Trophoblast cell (in vitro differentiated cells and primary cell): ENCODE measurements around the gene CHRM2.

Experiments
- DNase-seq, 2 donors: peaks; one replicate each; pipeline ENCODE4 v3.0.0-alpha.2; 2016
- H2AFZ ChIP-seq: 2 replicates; pipeline ENCODE4 v1.6.1; 2013; ENCODE audit warnings: low read length, moderate library complexity, mild to moderate bottlenecking; ENCODE audit not compliant: insufficient read depth, poor library complexity
- H2AK5ac ChIP-seq: 2 replicates; pipeline ENCODE4 v1.6.1; 2013; ENCODE audit warnings: mild to moderate bottlenecking, low read length
- H2BK120ac ChIP-seq: 2 replicates; pipeline ENCODE4 v1.6.1; 2013; ENCODE audit warnings: low read length, mild to moderate bottlenecking, moderate library complexity; ENCODE audit not compliant: insufficient read depth, poor library complexity
- H2BK12ac ChIP-seq: 2 replicates; pipeline ENCODE4 v1.6.1; 2013; ENCODE audit warnings: mild to moderate bottlenecking, low read length, moderate library complexity
- H2BK5ac ChIP-seq: 2 replicates; pipeline ENCODE4 v1.6.1; 2013; ENCODE audit warnings: low read length, low read depth, moderate library complexity, mild to moderate bottlenecking; ENCODE audit not compliant: poor library complexity
- H3K14ac ChIP-seq: 2 replicates; pipeline ENCODE4 v1.6.1; 2013; ENCODE audit warnings: mild to moderate bottlenecking, low read length
- H3K18ac ChIP-seq: 2 replicates; pipeline ENCODE4 v1.6.1; 2013; ENCODE audit warnings: mild to moderate bottlenecking, low read length
- H3K23ac ChIP-seq: 2 replicates; pipeline ENCODE4 v1.6.1; 2013; ENCODE audit warnings: low read length
- H3K27ac ChIP-seq: 2 replicates; pipeline ENCODE4 v1.5.1; 2013; ENCODE audit warnings: low read depth, mild to moderate bottlenecking, inconsistent platforms, low read length, moderate library complexity
- H3K27me3 ChIP-seq: 2 replicates; pipeline ENCODE4 v1.6.1; 2013; ENCODE audit warnings: inconsistent platforms, mild to moderate bottlenecking, low read length, moderate library complexity; ENCODE audit not compliant: insufficient read depth
- H3K36me3 ChIP-seq, 2 experiments: 1 replicate in 1 of 2; 2 replicates in 1 of 2; pipeline ENCODE4 v1.6.1; 2013; ENCODE audit warnings: low read length in 2 of 2, mild to moderate bottlenecking in 2 of 2, moderate library complexity in 1 of 2; ENCODE audit not compliant: insufficient read depth in 2 of 2, control insufficient read depth in 1 of 2
- H3K4ac ChIP-seq: 2 replicates; pipeline ENCODE4 v1.6.1; 2013; ENCODE audit warnings: low read depth, mild to moderate bottlenecking, low read length, moderate library complexity
- H3K4me1 ChIP-seq, 2 experiments: 1 replicate in 1 of 2; 2 replicates in 1 of 2; pipeline ENCODE4 v1.6.1; 2013; ENCODE audit warnings: low read length in 2 of 2, mild to moderate bottlenecking in 2 of 2, moderate library complexity in 1 of 2; ENCODE audit not compliant: insufficient read depth in 2 of 2, control insufficient read depth in 1 of 2
- H3K4me2 ChIP-seq: 2 replicates; pipeline ENCODE4 v1.6.1; 2013; ENCODE audit warnings: inconsistent platforms, mild to moderate bottlenecking, low read length, moderate library complexity
- H3K4me3 ChIP-seq: 2 replicates; pipeline ENCODE4 v1.5.1; 2013; ENCODE audit warnings: mild to moderate bottlenecking, low read depth, low read length, inconsistent platforms
- H3K79me1 ChIP-seq: one replicate; pipeline ENCODE4 v1.6.1; 2013; ENCODE audit warnings: low read length
- H3K79me2 ChIP-seq: 2 replicates; pipeline ENCODE4 v1.6.1; 2013; ENCODE audit warnings: low read length, mild to moderate bottlenecking; ENCODE audit not compliant: control insufficient read depth, insufficient read depth, poor library complexity
- H3K9ac ChIP-seq: 2 replicates; pipeline ENCODE4 v1.6.1; 2013; ENCODE audit warnings: mild to moderate bottlenecking, low read length
- H3K9me3 ChIP-seq: 2 replicates; pipeline ENCODE4 v1.6.1; 2013; ENCODE audit warnings: low read depth, mild to moderate bottlenecking, control low read depth, inconsistent platforms, low read length; ENCODE audit not compliant: insufficient read depth
- H4K12ac ChIP-seq: 2 replicates; pipeline ENCODE4 v1.6.1; 2013; ENCODE audit warnings: low read depth, mild to moderate bottlenecking, low read length, moderate library complexity
- H4K8ac ChIP-seq: 2 replicates; pipeline ENCODE4 v1.6.1; 2013; ENCODE audit warnings: low read depth, mild to moderate bottlenecking, low read length, moderate library complexity
- H4K91ac ChIP-seq: one replicate; pipeline ENCODE4 v1.6.1; 2013; ENCODE audit warnings: low read depth, mild to moderate bottlenecking, low read length, moderate library complexity
- WGBS: extraction: QIAGEN DNeasy Blood & Tissue Kit; methylation state at CpG from one replicate; pipeline ENCODE4 v1.1.7; 2013; ENCODE audit warnings: missing lambda C conversion rate; ENCODE audit not compliant: insufficient read length, insufficient coverage; ENCODE audit errors: extremely low coverage; 5-methylcytosine and 5-hydroxymethylcytosine counted together

The CHRM2 gene

DNA sequence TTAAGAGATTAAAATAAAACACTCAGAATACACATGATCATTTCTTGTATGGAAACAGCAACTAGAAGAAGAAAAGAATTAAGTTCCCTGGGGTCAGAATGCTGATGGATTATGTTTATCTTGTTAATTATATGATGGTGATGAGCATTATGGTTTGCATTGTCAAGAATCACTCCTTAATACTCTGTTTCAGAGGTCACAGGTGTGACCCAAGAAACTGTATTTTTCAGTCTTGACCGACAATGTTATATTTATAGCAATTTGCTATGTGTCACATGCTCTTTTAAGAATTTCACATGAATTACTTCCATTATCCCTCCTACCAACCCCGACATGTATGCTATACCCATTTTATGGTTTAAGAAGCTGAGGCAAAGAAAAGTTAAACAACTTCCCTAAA, 2.7 kb upstream of the CHRM2 start:
- no peaks in the 10 kb centered on the region for H3K79me1 ChIP-seq

GRCh38 chr7:136869001-136869961, 829 bp downstream of the CHRM2 start:
- no peak overlapping the region for H2AFZ ChIP-seq
- H2BK12ac ChIP-seq = no peak overlapping the region
- no peak overlapping the region for H4K12ac ChIP-seq
- peaks cover 3 to 12% of the 10 kb centered on the region in 2 experiments for H3K4me1 ChIP-seq
- H3K79me2 ChIP-seq = no peaks in the 10 kb centered on the region
- H3K23ac ChIP-seq = no peak overlapping the region
- no peaks in the 10 kb centered on the region for H3K36me3 ChIP-seq
- WGBS = no CpG with 5 or more reads among the region's 65 CpGs
- no peak overlapping the region for H3K18ac ChIP-seq
- H3K14ac ChIP-seq = no peak overlapping the region
- H2AK5ac ChIP-seq = no peak overlapping the region
- H3K4me2 ChIP-seq = peak overlapping the region; percentile 65
- H3K9ac ChIP-seq = no peak overlapping the region
- H2BK5ac ChIP-seq = no peak overlapping the region
- H3K27ac ChIP-seq = no peak overlapping the region
- H4K8ac ChIP-seq = no peak overlapping the region
- no peak overlapping the region for H3K4me3 ChIP-seq
- H4K91ac ChIP-seq = no peak overlapping the region
- DNase-seq = no peak
- H3K9me3 ChIP-seq = peaks cover 3% of the 10 kb centered on the region
- no peak overlapping the region for H3K4ac ChIP-seq
- no peak overlapping the region for H2BK120ac ChIP-seq
- H3K79me1 ChIP-seq = no peaks in the 10 kb centered on the region
- H3K27me3 ChIP-seq = peaks cover 49% of the 10 kb centered on the region

More for the DNA sequence above, 2.7 kb upstream of the CHRM2 start:
- Histone ChIP-seq H2BK12ac (no peak overlapping the region), H3K4ac (no peak overlapping the region), H2BK5ac (no peak overlapping the region), H4K12ac (no peak overlapping the region), H4K8ac (no peak overlapping the region), H3K9me3 (peaks cover 3% of the 10 kb centered on the region), H3K14ac (no peak overlapping the region), H3K18ac (no peak overlapping the region), H3K79me2 (no peaks in the 10 kb centered on the region), H4K91ac (no peak overlapping the region), H3K36me3 (no peaks in the 10 kb centered on the region), H2AFZ (no peak overlapping the region), H2BK120ac (no peak overlapping the region), H3K4me2 (no peak overlapping the region), H3K27me3 (peaks cover 27% of the 10 kb centered on the region), H3K23ac (no peak overlapping the region), H3K27ac (no peak overlapping the region), H2AK5ac (no peak overlapping the region), H3K9ac (no peak overlapping the region), H3K4me3 (no peak overlapping the region), H3K4me1 (peaks cover under 1 to 7% of the 10 kb centered on the region in 2 experiments)
- no peak for DNase-seq
- WGBS = no CpG with 5 or more reads among the region's 2 CpGs

DNA sequence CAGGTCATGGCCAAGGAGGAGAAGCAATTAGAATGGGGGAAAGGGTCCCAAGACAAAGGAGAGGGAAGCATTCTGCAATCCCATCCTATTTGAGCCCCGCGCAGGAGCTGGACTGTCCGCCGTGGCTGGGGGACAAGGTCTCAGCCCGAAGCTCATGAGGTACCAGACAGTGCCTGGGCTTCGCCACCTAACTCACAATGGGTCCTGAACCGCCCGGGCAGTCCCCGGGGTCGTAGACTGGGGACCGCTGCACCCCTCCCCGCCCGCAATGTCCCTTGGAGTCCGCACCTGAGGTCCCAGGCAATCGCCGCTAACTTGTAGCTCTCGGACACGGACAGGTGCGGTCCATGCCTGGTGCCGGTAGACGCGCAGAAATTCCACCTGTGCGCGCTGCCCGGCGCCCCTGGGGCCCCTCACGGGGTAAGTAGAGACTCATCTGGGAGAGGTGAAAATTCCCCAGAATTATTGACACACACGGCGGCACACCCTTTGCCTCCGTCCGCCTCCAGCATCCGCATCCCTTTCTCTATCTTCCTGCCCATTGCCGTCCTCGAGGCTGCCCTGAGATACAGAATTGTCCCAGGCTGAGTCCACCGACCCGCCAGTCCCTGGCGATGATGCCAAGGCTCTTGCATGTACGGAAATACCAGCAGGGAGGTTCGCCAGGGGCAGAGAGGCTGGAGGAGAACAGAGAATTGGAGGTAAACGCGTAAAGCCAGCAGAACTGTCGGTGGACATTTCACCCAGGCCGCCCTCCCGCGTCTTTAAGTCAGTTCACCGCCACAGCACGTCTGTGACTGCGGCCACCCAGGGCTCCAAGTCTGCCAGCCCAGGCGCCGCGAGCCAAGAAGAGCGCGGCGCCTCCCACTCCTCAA, 1.8 kb downstream of the CHRM2 start:
- Histone ChIP-seq H3K36me3 (no peaks in the 10 kb centered on the region), H3K9ac (no peak overlapping the region), H3K4me1 (peaks cover 3 to 12% of the 10 kb centered on the region in 2 experiments), H3K14ac (no peak overlapping the region), H3K27me3 (peaks cover 49% of the 10 kb centered on the region), H4K8ac (no peak overlapping the region), H3K4me2 (peak overlapping the region; percentile 55), H4K12ac (no peak overlapping the region), H3K79me1 (no peaks in the 10 kb centered on the region), H3K18ac (no peak overlapping the region), H3K4ac (no peak overlapping the region), H3K23ac (no peak overlapping the region), H3K9me3 (peaks cover 3% of the 10 kb centered on the region), H2AK5ac (no peak overlapping the region), H3K4me3 (no peak overlapping the region), H3K27ac (no peak overlapping the region), H4K91ac (no peak overlapping the region), H3K79me2 (no peaks in the 10 kb centered on the region), H2BK5ac (no peak overlapping the region), H2BK12ac (no peak overlapping the region), H2AFZ (no peak overlapping the region), H2BK120ac (no peak overlapping the region)
- no peak for DNase-seq
- WGBS = no CpG with 5 or more reads among the region's 54 CpGs

DNA sequence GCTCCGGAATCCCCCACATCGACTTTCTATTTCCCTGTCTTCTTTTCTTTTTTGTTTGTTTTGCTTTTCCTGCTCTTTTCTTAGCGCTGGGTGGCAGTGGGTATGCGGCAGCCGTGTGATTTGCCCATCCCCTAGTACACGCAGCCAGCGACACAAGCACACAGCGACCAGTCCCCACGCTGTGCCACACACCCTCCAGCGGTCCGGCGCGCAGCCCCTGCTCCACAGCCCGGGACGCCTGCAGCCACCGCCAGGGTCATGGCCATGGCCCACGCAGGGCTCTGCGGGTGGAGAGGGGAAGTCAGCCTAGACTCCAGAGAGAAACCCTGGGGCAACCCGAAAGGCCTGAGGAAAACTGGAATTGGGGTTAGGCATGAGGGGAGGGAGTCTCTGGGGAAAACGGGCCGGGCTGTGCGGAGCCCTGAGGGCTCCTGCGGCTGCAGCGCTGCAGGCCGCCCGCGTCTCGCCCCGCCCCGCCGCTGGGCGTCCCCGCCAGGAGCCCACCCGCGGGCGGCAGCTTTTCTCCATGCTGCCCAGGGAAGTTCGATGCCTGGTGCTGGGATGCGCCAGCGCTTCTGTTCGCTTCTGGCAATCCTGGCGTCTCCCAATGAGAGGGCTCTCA, 2.5 kb downstream of the CHRM2 start:
- H3K36me3 ChIP-seq = no peaks in the 10 kb centered on the region
- no peak for DNase-seq
- peaks cover 49% of the 10 kb centered on the region for H3K27me3 ChIP-seq
- no peak overlapping the region for H3K9ac ChIP-seq
- no peaks in the 10 kb centered on the region for H3K79me2 ChIP-seq
- H4K8ac ChIP-seq = no peak overlapping the region
- H2BK5ac ChIP-seq = no peak overlapping the region
- H2BK12ac ChIP-seq = no peak overlapping the region
- H2AFZ ChIP-seq = no peak overlapping the region
- no peak overlapping the region for H3K14ac ChIP-seq
- H3K18ac ChIP-seq = no peak overlapping the region
- peaks cover 3 to 12% of the 10 kb centered on the region in 2 experiments for H3K4me1 ChIP-seq
- H3K4ac ChIP-seq = no peak overlapping the region
- no peak overlapping the region for H4K91ac ChIP-seq
- H3K79me1 ChIP-seq = no peaks in the 10 kb centered on the region
- H3K4me2 ChIP-seq = peak overlapping the region; percentile 55
- H4K12ac ChIP-seq = no peak overlapping the region
- peak overlapping the region; percentile 25 for H3K4me3 ChIP-seq
- no peak overlapping the region for H2BK120ac ChIP-seq
- no peak overlapping the region for H3K23ac ChIP-seq
- H2AK5ac ChIP-seq = no peak overlapping the region
- H3K9me3 ChIP-seq = peaks cover 3% of the 10 kb centered on the region
- H3K27ac ChIP-seq = no peak overlapping the region
- no CpG with 5 or more reads among the region's 41 CpGs for WGBS
